HK-2 (cell line): Measurements from ENCODE around the gene SAGE1.
A peak's percentile ranks its signal among the peaks of the same experiment; 100 is the strongest.
"Not testable (repeated sequence)": the region's sequence is repeated elsewhere in the genome, so short reads cannot be mapped to it uniquely, and the experiment has no call there.

ENCODE experiments used
- DNase-seq: peaks from one replicate; pipeline ENCODE4 v3.0.0-alpha.2; 2018; ENCODE audit not compliant: unreplicated experiment

The SAGE1 gene

GRCh38 chrX:135893294-135893817, at the start of gene SAGE1, which contains the start of gene CT45A10:
SAGE1 (plus strand) TSS chrX:135893716; CDS start chrX:135896243, 2,527 bp downstream.
CT45A10 (minus strand) TSS chrX:135893444; CDS start chrX:135885344, 8,100 bp downstream.
- no peak for DNase-seq

- DNase-seq, result not testable (repeated sequence)
Measured at GRCh38 chrX:135854438-135854837, 39.1 kb upstream of the SAGE1 start, which contains the start of gene CT45A8. CT45A8 (minus strand) TSS chrX:135854538; CDS start chrX:135850783, 3,755 bp downstream.

GRCh38 chrX:135871712-135872111, 21.8 kb upstream of the SAGE1 start, which contains the start of gene CT45A9:
CT45A9 (minus strand) TSS chrX:135871812; CDS start chrX:135868061, 3,751 bp downstream.
- not testable (repeated sequence) for DNase-seq

GRCh38 chrX:135882741-135883140, 10.8 kb upstream of the SAGE1 start:
- DNase-seq, result not testable (repeated sequence)

- not testable (repeated sequence) for DNase-seq
Measured at GRCh38 chrX:135888230-135888629, 5.3 kb upstream of the SAGE1 start.

- DNase-seq, result peak; percentile 7
Measured at GRCh38 chrX:135888976-135889375, 4.5 kb upstream of the SAGE1 start.

- no peak for DNase-seq
Measured at GRCh38 chrX:135890087-135890585, 3.4 kb upstream of the SAGE1 start.

GRCh38 chrX:135892781-135893180, 735 bp upstream of the SAGE1 start:
- DNase-seq, result no peak

GRCh38 chrX:135910251-135910650, 16.7 kb downstream of the SAGE1 start:
- no peak for DNase-seq

- no peak for DNase-seq
Measured at GRCh38 chrX:135914404-135914803, 20.9 kb downstream of the SAGE1 start.

- not testable (repeated sequence) for DNase-seq
Measured at GRCh38 chrX:135920516-135920915, 27.0 kb downstream of the SAGE1 start.

- DNase-seq, result peak; percentile 1
Measured at GRCh38 chrX:135923353-135923752, 29.8 kb downstream of the SAGE1 start.

GRCh38 chrX:135927897-135928296, 34.4 kb downstream of the SAGE1 start:
- DNase-seq, result no peak

GRCh38 chrX:135931644-135932487, 38.4 kb downstream of the SAGE1 start:
- peak; percentile 34 for DNase-seq

- DNase-seq, result no peak
Measured at GRCh38 chrX:135944486-135944885, 51.0 kb downstream of the SAGE1 start.

GRCh38 chrX:135951291-135951690, 57.8 kb downstream of the SAGE1 start:
- DNase-seq, result no peak
